ENCODE data around the gene TCF7L2. TPM values are rescaled to one million over a fixed set of nuclear protein-coding genes. Genes with fewer than 3 reads are reported as not detected.

The TCF7L2 gene
- total RNA-seq, 1 experiment from 2014 or later = 16.1 TPM

GRCh38 chr10:113121153-113121552 lies 171.1 kb downstream of the TCF7L2 start:
- ATAC-seq = no peak
- H3K4me1 ChIP-seq (ENCODE audit: insufficient read depth, low read length) = peaks cover 11% of the 10 kb centered on the region
- no TSS peak for BruUV-seq (replicated peaks)
- no peaks in the 10 kb centered on the region for H4K20me1 ChIP-seq (ENCODE audit: low read length)
- no peak overlapping the region for H3K27ac ChIP-seq (ENCODE audit: low read length)
- no peaks in the 10 kb centered on the region for H3K36me3 ChIP-seq (ENCODE audit: low read depth, low read length)
- H3K27me3 ChIP-seq (ENCODE audit: low read length) = no peaks in the 10 kb centered on the region
- intact Hi-C loops (cut with micrococcal nuclease) = loop anchor here (10.0 kb wide), 1 partner anchor 264 kb away; no protein-coding TSS in a partner anchor
- CTCF ChIA-PET = no interaction called here
- no peaks in the 10 kb centered on the region for H3K9me2 ChIP-seq (replicated peaks; ENCODE audit: low read length)
- peaks cover 32% of the 10 kb centered on the region for H3K79me2 ChIP-seq (ENCODE audit: low read length)
- no peak overlapping the region for H2AFZ ChIP-seq (ENCODE audit: low read length)
- no peak for DNase-seq
- H3K4me3 ChIP-seq (ENCODE audit: low read length) = no peak overlapping the region
- H3K9ac ChIP-seq (ENCODE audit: low read length) = no peak overlapping the region
- H3F3A ChIP-seq (ENCODE audit: low read length, unreplicated experiment) = no peaks in the 10 kb centered on the region
- POLR2A ChIA-PET (ENCODE audit: unreplicated experiment) = no interaction called here
- no peak for TF ChIP-seq EZH2 (IDR thresholded peaks at IDR 0.05; ENCODE audit: low read length, unreplicated experiment)
- no peak for TF ChIP-seq CTCF (conservative IDR thresholded peaks at IDR 0.05; ENCODE audit: low read depth, low read length)
- no peak for TF ChIP-seq EZH2phosphoT487 (IDR thresholded peaks at IDR 0.05; ENCODE audit: borderline replicate concordance, low read length)
- no peak overlapping the region for H3K4me2 ChIP-seq (ENCODE audit: low read length)
- H3K9me3 ChIP-seq (ENCODE audit: low read length) = no peaks in the 10 kb centered on the region

GRCh38 chr10:113122947-113123346 lies 172.9 kb downstream of the TCF7L2 start:
- Histone ChIP-seq H2AFZ (ENCODE audit: low read length) (no peak overlapping the region), H3K79me2 (ENCODE audit: low read length) (peaks cover 43% of the 10 kb centered on the region), H3K27ac (ENCODE audit: low read length) (no peak overlapping the region), H3K4me1 (ENCODE audit: insufficient read depth, low read length) (peaks cover 13% of the 10 kb centered on the region), H3K27me3 (ENCODE audit: low read length) (no peaks in the 10 kb centered on the region), H3K9me3 (ENCODE audit: low read length) (no peaks in the 10 kb centered on the region), H3K4me2 (ENCODE audit: low read length) (no peak overlapping the region), H3F3A (ENCODE audit: low read length, unreplicated experiment) (no peaks in the 10 kb centered on the region), H3K9ac (ENCODE audit: low read length) (no peak overlapping the region), H3K4me3 (ENCODE audit: low read length) (no peak overlapping the region), H3K36me3 (ENCODE audit: low read depth, low read length) (no peaks in the 10 kb centered on the region), H4K20me1 (ENCODE audit: low read length) (0 out of 2 replicates have a peak, but pooled peaks cover 4% of the 10 kb centered on the region), H3K9me2 (replicated peaks; ENCODE audit: low read length) (no peaks in the 10 kb centered on the region)
- DNase-seq (no peak), ATAC-seq (no peak)
- intact Hi-C loops (cut with micrococcal nuclease) = loop anchor here (10.0 kb wide), 1 partner anchor 262 kb away; no protein-coding TSS in a partner anchor
- ChIA-PET POLR2A (ENCODE audit: unreplicated experiment) (no interaction called here), CTCF (no interaction called here)
- BruUV-seq (replicated peaks) = no TSS peak
- no peak for TF ChIP-seq CTCF (conservative IDR thresholded peaks at IDR 0.05; ENCODE audit: low read depth, low read length)
- TF ChIP-seq EZH2phosphoT487 (IDR thresholded peaks at IDR 0.05; ENCODE audit: borderline replicate concordance, low read length) = no peak
- TF ChIP-seq EZH2 (IDR thresholded peaks at IDR 0.05; ENCODE audit: low read length, unreplicated experiment) = no peak

GRCh38 chr10:113124724-113125123 lies 174.7 kb downstream of the TCF7L2 start:
- POLR2A ChIA-PET (ENCODE audit: unreplicated experiment) = no interaction called here
- TF ChIP-seq CTCF (conservative IDR thresholded peaks at IDR 0.05; ENCODE audit: low read depth, low read length) = no peak
- no peak for TF ChIP-seq EZH2phosphoT487 (IDR thresholded peaks at IDR 0.05; ENCODE audit: borderline replicate concordance, low read length)
- no peak for TF ChIP-seq EZH2 (IDR thresholded peaks at IDR 0.05; ENCODE audit: low read length, unreplicated experiment)

More at GRCh38 chr10:113124724-113125123, 174.7 kb downstream of the TCF7L2 start:
- DNase-seq (no peak), ATAC-seq (no peak)
- no TSS peak for BruUV-seq (replicated peaks)
- intact Hi-C loops (cut with micrococcal nuclease) = loop anchor here (5.0 to 10.0 kb wide), 2 partner anchors 260 to 647 kb away; no protein-coding TSS in a partner anchor
- no peak overlapping the region for H3K4me3 ChIP-seq (ENCODE audit: low read length)
- H2AFZ ChIP-seq (ENCODE audit: low read length) = no peak overlapping the region
- H3K9ac ChIP-seq (ENCODE audit: low read length) = no peak overlapping the region
- no peaks in the 10 kb centered on the region for H3K27me3 ChIP-seq (ENCODE audit: low read length)
- no peaks in the 10 kb centered on the region for H3K36me3 ChIP-seq (ENCODE audit: low read depth, low read length)
- no peaks in the 10 kb centered on the region for H3F3A ChIP-seq (ENCODE audit: low read length, unreplicated experiment)
- H3K27ac ChIP-seq (ENCODE audit: low read length) = no peak overlapping the region
- 0 out of 2 replicates have a peak, but pooled peaks cover 4% of the 10 kb centered on the region for H4K20me1 ChIP-seq (ENCODE audit: low read length)
- CTCF ChIA-PET = no interaction called here
- H3K4me2 ChIP-seq (ENCODE audit: low read length) = no peak overlapping the region
- no peaks in the 10 kb centered on the region for H3K9me3 ChIP-seq (ENCODE audit: low read length)
- no peaks in the 10 kb centered on the region for H3K9me2 ChIP-seq (replicated peaks; ENCODE audit: low read length)
- H3K4me1 ChIP-seq (ENCODE audit: insufficient read depth, low read length) = peaks cover 13% of the 10 kb centered on the region
- H3K79me2 ChIP-seq (ENCODE audit: low read length) = peaks cover 40% of the 10 kb centered on the region

Data from PC-3 (cell line).